ENCODE results near the gene RASIP1.
"Not testable (repeated sequence)": the region's sequence is repeated elsewhere in the genome, so short reads cannot be mapped to it uniquely, and the experiment has no call there.

The RASIP1 gene

GRCh38 chr19:48735031-48735615 is 5.3 kb downstream of the RASIP1 start:
- FAIRE-seq (no peak), DNase-seq (ENCODE audit: insufficient read length, low spot score) (no peak)

GRCh38 chr19:48734625-48735024 is 5.8 kb downstream of the RASIP1 start:
- DNase-seq (ENCODE audit: insufficient read length, low spot score): no peak
- no peak for FAIRE-seq

GRCh38 chr19:48731452-48731851 is 9.0 kb downstream of the RASIP1 start:
- FAIRE-seq: no peak
- DNase-seq (ENCODE audit: insufficient read length, low spot score): no peak

- FAIRE-seq: no peak
- DNase-seq (ENCODE audit: insufficient read length, low spot score): no peak
Measured at GRCh38 chr19:48728911-48729664, 11.3 kb downstream of the RASIP1 start.

- peak; percentile 26 for FAIRE-seq
- peak; percentile 61 for DNase-seq (ENCODE audit: insufficient read length, low spot score)
Measured at GRCh38 chr19:48726556-48726955, 13.9 kb downstream of the RASIP1 start.

GRCh38 chr19:48724796-48725753 is 15.3 kb downstream of the RASIP1 start:
- DNase-seq (ENCODE audit: insufficient read length, low spot score) (no peak), FAIRE-seq (peak; percentile 45)

- DNase-seq (ENCODE audit: insufficient read length, low spot score): no peak
- no peak for FAIRE-seq
Measured at GRCh38 chr19:48722196-48722708, 18.2 kb downstream of the RASIP1 start.

- FAIRE-seq: peak; percentile 99
- peak; percentile 96 for DNase-seq (ENCODE audit: insufficient read length, low spot score)
Measured at GRCh38 chr19:48720613-48721296, 19.7 kb downstream of the RASIP1 start.

- FAIRE-seq (no peak), DNase-seq (ENCODE audit: insufficient read length, low spot score) (no peak)
Measured at GRCh38 chr19:48720251-48720612, 20.2 kb downstream of the RASIP1 start.

- DNase-seq (ENCODE audit: insufficient read length, low spot score) (no peak), FAIRE-seq (no peak)
Measured at GRCh38 chr19:48719263-48720171, 20.9 kb downstream of the RASIP1 start, which contains the start of gene MAMSTR. Gene MAMSTR (minus strand): TSS chr19:48719725. CDS start chr19:48719031, 694 bp downstream.

GRCh38 chr19:48718711-48719231 is 21.6 kb downstream of the RASIP1 start:
- DNase-seq (ENCODE audit: insufficient read length, low spot score) (no peak), FAIRE-seq (no peak)

- FAIRE-seq: not testable (repeated sequence)
Measured at GRCh38 chr19:48718106-48718505, 22.3 kb downstream of the RASIP1 start.

GRCh38 chr19:48716562-48717291 is 23.7 kb downstream of the RASIP1 start:
- no peak for FAIRE-seq

More at GRCh38 chr19:48718106-48718505, 22.3 kb downstream of the RASIP1 start:
- not testable (repeated sequence) for DNase-seq (ENCODE audit: insufficient read length, low spot score)

GRCh38 chr19:48715681-48716171 is 24.7 kb downstream of the RASIP1 start:
- FAIRE-seq (no peak), DNase-seq (ENCODE audit: insufficient read length, low spot score) (no peak)

More at GRCh38 chr19:48716562-48717291, 23.7 kb downstream of the RASIP1 start:
- no peak for DNase-seq (ENCODE audit: insufficient read length, low spot score)

- DNase-seq (ENCODE audit: insufficient read length, low spot score) (no peak), FAIRE-seq (peak; percentile 45)
Measured at GRCh38 chr19:48714759-48715675, 25.4 kb downstream of the RASIP1 start.

GRCh38 chr19:48713864-48714755 is 26.3 kb downstream of the RASIP1 start:
- FAIRE-seq (peak; percentile 99), DNase-seq (ENCODE audit: insufficient read length, low spot score) (peak; percentile 99)
